ENCODE measurements around the gene FAM171A1.

The FAM171A1 gene

DNA sequence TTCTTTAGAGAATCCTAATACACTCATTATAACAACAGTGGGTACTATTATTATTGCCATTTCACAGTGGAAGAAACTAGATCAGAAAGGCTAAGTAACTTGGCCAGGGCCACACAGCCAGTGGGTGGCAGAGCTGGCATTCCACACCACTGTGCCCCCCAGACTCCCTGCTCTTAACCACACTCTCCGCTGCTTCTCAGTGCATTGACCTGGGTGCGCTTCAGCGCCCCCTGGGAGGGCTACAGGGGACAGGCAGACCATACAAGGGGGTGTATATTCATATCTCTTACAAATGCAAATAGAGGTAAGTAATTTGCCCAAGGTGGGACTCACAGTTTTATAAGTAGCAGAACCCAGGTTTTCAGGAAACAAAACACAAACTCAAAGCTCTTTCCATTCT, 125.6 kb downstream of the FAM171A1 start:
- Histone ChIP-seq H4K20me1 (ENCODE audit: insufficient read depth, low read length) (no peaks in the 10 kb centered on the region), H3K27ac (ENCODE audit: low read depth, low read length, poor library complexity, severe bottlenecking) (no peak overlapping the region), H3K79me2 (ENCODE audit: insufficient read depth, low read length) (no peaks in the 10 kb centered on the region), H3K27me3 (ENCODE audit: insufficient read depth, low read length) (no peaks in the 10 kb centered on the region; the same call in none of the 2 replicates), H2AFZ (ENCODE audit: low read length) (no peak overlapping the region), H3K4me1 (ENCODE audit: insufficient read depth, low read length, severe bottlenecking) (no peaks in the 10 kb centered on the region), H3K9ac (ENCODE audit: low read length) (no peak overlapping the region), H3F3A (ENCODE audit: insufficient read depth, low read length) (no peaks in the 10 kb centered on the region), H3K36me3 (ENCODE audit: insufficient read depth, low read length) (no peaks in the 10 kb centered on the region), H3K4me3 (ENCODE audit: low read depth, low read length, poor library complexity, severe bottlenecking) (no peak overlapping the region), H3K4me2 (ENCODE audit: low read length) (no peak overlapping the region), H3K9me2 (ENCODE audit: low read depth, low read length) (no peaks in the 10 kb centered on the region), H3K9me3 (ENCODE audit: low read length) (no peaks in the 10 kb centered on the region)
- TF ChIP-seq, protein P1, sequence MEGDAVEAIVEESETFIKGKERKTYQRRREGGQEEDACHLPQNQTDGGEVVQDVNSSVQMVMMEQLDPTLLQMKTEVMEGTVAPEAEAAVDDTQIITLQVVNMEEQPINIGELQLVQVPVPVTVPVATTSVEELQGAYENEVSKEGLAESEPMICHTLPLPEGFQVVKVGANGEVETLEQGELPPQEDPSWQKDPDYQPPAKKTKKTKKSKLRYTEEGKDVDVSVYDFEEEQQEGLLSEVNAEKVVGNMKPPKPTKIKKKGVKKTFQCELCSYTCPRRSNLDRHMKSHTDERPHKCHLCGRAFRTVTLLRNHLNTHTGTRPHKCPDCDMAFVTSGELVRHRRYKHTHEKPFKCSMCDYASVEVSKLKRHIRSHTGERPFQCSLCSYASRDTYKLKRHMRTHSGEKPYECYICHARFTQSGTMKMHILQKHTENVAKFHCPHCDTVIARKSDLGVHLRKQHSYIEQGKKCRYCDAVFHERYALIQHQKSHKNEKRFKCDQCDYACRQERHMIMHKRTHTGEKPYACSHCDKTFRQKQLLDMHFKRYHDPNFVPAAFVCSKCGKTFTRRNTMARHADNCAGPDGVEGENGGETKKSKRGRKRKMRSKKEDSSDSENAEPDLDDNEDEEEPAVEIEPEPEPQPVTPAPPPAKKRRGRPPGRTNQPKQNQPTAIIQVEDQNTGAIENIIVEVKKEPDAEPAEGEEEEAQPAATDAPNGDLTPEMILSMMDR (IDR thresholded peaks at IDR 0.05; ENCODE audit: low read length), result peak; percentile 50
- TF ChIP-seq EZH2 (IDR thresholded peaks at IDR 0.05; ENCODE audit: borderline replicate concordance, low read length), result no peak

DNA sequence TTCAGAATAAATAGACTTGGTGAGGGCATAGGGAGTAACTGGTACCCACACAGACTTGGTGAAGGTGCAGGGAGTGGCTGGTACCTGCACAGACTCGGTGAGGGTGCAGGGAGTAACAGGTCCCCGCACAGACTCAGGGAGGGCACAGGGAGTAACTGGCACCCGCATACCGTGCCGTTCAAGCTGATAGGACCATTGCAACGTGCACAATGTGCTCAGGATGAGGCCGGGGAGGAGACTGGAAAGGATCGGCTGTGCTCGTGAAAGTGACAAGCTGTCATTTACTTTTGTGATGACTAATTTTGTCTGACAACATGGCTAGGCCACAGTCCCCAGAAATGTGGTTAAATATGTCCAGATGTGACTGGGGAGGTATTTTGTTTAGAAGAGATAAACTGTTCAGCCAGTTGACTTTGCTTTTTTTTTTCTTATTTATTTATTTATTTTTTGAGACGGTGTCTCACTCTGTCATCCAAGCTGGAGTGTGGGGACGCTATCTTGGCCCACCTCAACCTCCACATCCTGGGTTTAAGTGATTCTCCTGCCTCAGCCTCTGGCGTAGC, 126.4 kb downstream of the FAM171A1 start:
- H3K36me3 ChIP-seq (ENCODE audit: insufficient read depth, low read length), result no peaks in the 10 kb centered on the region
- no peak for TF ChIP-seq EZH2 (IDR thresholded peaks at IDR 0.05; ENCODE audit: borderline replicate concordance, low read length)
- TF ChIP-seq, protein P1 (IDR thresholded peaks at IDR 0.05; ENCODE audit: low read length), result no peak
- H3K9me2 ChIP-seq (ENCODE audit: low read depth, low read length), result no peaks in the 10 kb centered on the region
- H3K27ac ChIP-seq (ENCODE audit: low read depth, low read length, poor library complexity, severe bottlenecking), result no peak overlapping the region
- H3K9ac ChIP-seq (ENCODE audit: low read length), result no peak overlapping the region
- no peaks in the 10 kb centered on the region for H3K79me2 ChIP-seq (ENCODE audit: insufficient read depth, low read length)
- H2AFZ ChIP-seq (ENCODE audit: low read length), result no peak overlapping the region
- H3K9me3 ChIP-seq (ENCODE audit: low read length), result no peaks in the 10 kb centered on the region
- H4K20me1 ChIP-seq (ENCODE audit: insufficient read depth, low read length), result no peaks in the 10 kb centered on the region
- no peak overlapping the region for H3K4me3 ChIP-seq (ENCODE audit: low read depth, low read length, poor library complexity, severe bottlenecking)
- H3K4me2 ChIP-seq (ENCODE audit: low read length), result no peak overlapping the region
- no peaks in the 10 kb centered on the region for H3F3A ChIP-seq (ENCODE audit: insufficient read depth, low read length)
- H3K4me1 ChIP-seq (ENCODE audit: insufficient read depth, low read length, severe bottlenecking), result no peaks in the 10 kb centered on the region
- H3K27me3 ChIP-seq (ENCODE audit: insufficient read depth, low read length), result no peaks in the 10 kb centered on the region; the same call in none of the 2 replicates

DNA sequence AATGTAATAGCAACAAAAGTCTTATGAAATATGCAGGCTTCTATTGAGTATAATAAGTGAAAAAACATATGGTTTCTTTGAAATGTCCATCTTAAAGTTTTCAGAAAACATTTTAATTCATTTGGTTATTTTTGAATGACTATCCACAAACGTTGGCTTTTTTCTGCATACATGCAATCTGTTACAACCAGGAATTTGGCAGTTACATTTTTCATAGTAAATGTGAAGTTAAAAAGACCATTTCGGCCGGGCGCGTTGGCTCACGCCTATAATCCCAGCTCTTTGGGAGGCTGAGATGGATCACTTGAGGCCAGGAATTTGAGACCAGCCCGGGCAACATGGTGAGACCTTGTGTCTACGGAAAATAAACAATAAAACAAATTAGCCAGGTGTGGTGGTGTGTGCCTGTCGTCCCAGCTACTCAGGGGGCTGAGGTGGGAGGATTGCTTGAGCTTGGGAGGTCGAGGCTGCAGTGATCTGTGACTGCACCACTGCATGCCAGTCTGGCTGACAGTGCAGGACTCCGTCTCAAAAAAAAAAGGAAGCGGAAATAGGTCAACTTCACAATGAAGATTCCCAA, 128.7 kb downstream of the FAM171A1 start:
- no peak overlapping the region for H3K4me3 ChIP-seq (ENCODE audit: low read depth, low read length, poor library complexity, severe bottlenecking)
- no peak overlapping the region for H3K27ac ChIP-seq (ENCODE audit: low read depth, low read length, poor library complexity, severe bottlenecking)
- no peaks in the 10 kb centered on the region for H3K9me3 ChIP-seq (ENCODE audit: low read length)
- no peaks in the 10 kb centered on the region for H3K79me2 ChIP-seq (ENCODE audit: insufficient read depth, low read length)
- H4K20me1 ChIP-seq (ENCODE audit: insufficient read depth, low read length), result no peaks in the 10 kb centered on the region
- no peaks in the 10 kb centered on the region for H3K27me3 ChIP-seq (ENCODE audit: insufficient read depth, low read length)
- H3K4me2 ChIP-seq (ENCODE audit: low read length), result no peak overlapping the region
- no peak overlapping the region for H2AFZ ChIP-seq (ENCODE audit: low read length)
- TF ChIP-seq, protein P1 (IDR thresholded peaks at IDR 0.05; ENCODE audit: low read length), result no peak
- TF ChIP-seq EZH2 (IDR thresholded peaks at IDR 0.05; ENCODE audit: borderline replicate concordance, low read length), result no peak
- H3K9me2 ChIP-seq (ENCODE audit: low read depth, low read length), result no peaks in the 10 kb centered on the region
- no peaks in the 10 kb centered on the region for H3K36me3 ChIP-seq (ENCODE audit: insufficient read depth, low read length)
- no peak overlapping the region for H3K9ac ChIP-seq (ENCODE audit: low read length)
- no peaks in the 10 kb centered on the region for H3F3A ChIP-seq (ENCODE audit: insufficient read depth, low read length)
- H3K4me1 ChIP-seq (ENCODE audit: insufficient read depth, low read length, severe bottlenecking), result no peaks in the 10 kb centered on the region

All from OCI-LY1 (cell line).